Measurements from ENCODE around the gene NF1.
A peak's percentile ranks its signal among the peaks of the same experiment; 100 is the strongest.
"Not testable (repeated sequence)": the region's sequence is repeated elsewhere in the genome, so short reads cannot be mapped to it uniquely, and the experiment has no call there.

The NF1 gene

GRCh38 chr17:31345191-31345747 lies 250.5 kb downstream of the NF1 start:
- not testable (repeated sequence) for DNase-seq

GRCh38 chr17:31349454-31349853 lies 254.7 kb downstream of the NF1 start:
- DNase-seq, result no peak

GRCh38 chr17:31355935-31356334 lies 261.2 kb downstream of the NF1 start:
- DNase-seq, result no peak

GRCh38 chr17:31357091-31357490 lies 262.3 kb downstream of the NF1 start:
- DNase-seq, result no peak

GRCh38 chr17:31357839-31358394 lies 263.1 kb downstream of the NF1 start:
- DNase-seq, result no peak

GRCh38 chr17:31364012-31364411 lies 269.2 kb downstream of the NF1 start:
- no peak for DNase-seq

- DNase-seq, result no peak
Measured at GRCh38 chr17:31366088-31366487, 271.3 kb downstream of the NF1 start.

- no peak for DNase-seq
Measured at GRCh38 chr17:31369266-31369665, 274.5 kb downstream of the NF1 start.

- no peak for DNase-seq
Measured at GRCh38 chr17:31371511-31372097, 276.8 kb downstream of the NF1 start.

- peak; percentile 85 for DNase-seq
Measured at GRCh38 chr17:31373150-31374093, 278.6 kb downstream of the NF1 start.

GRCh38 chr17:31374094-31374447 lies 279.3 kb downstream of the NF1 start:
- no peak for DNase-seq

GRCh38 chr17:31374503-31374902 lies 279.7 kb downstream of the NF1 start:
- no peak for DNase-seq

GRCh38 chr17:31378638-31379037 lies 283.9 kb downstream of the NF1 start:
- no peak for DNase-seq

- DNase-seq, result no peak
Measured at GRCh38 chr17:31379597-31380205, 284.9 kb downstream of the NF1 start.

- no peak for DNase-seq
Measured at GRCh38 chr17:31381165-31381668, 286.4 kb downstream of the NF1 start.

- DNase-seq, result not testable (repeated sequence)
Measured at GRCh38 chr17:31382668-31383275, 288.0 kb downstream of the NF1 start.

- not testable (repeated sequence) for DNase-seq
Measured at GRCh38 chr17:31383488-31383887, 288.7 kb downstream of the NF1 start.

GRCh38 chr17:31385428-31386285 lies 290.9 kb downstream of the NF1 start:
- no peak for DNase-seq

GRCh38 chr17:31386542-31387075 lies 291.8 kb downstream of the NF1 start:
- DNase-seq, result no peak

GRCh38 chr17:31387438-31387837 lies 292.7 kb downstream of the NF1 start:
- no peak for DNase-seq

GRCh38 chr17:31388351-31388750 lies 293.6 kb downstream of the NF1 start:
- no peak for DNase-seq
